ENCODE results near the gene JPH4.

JPH4 gene

DNA sequence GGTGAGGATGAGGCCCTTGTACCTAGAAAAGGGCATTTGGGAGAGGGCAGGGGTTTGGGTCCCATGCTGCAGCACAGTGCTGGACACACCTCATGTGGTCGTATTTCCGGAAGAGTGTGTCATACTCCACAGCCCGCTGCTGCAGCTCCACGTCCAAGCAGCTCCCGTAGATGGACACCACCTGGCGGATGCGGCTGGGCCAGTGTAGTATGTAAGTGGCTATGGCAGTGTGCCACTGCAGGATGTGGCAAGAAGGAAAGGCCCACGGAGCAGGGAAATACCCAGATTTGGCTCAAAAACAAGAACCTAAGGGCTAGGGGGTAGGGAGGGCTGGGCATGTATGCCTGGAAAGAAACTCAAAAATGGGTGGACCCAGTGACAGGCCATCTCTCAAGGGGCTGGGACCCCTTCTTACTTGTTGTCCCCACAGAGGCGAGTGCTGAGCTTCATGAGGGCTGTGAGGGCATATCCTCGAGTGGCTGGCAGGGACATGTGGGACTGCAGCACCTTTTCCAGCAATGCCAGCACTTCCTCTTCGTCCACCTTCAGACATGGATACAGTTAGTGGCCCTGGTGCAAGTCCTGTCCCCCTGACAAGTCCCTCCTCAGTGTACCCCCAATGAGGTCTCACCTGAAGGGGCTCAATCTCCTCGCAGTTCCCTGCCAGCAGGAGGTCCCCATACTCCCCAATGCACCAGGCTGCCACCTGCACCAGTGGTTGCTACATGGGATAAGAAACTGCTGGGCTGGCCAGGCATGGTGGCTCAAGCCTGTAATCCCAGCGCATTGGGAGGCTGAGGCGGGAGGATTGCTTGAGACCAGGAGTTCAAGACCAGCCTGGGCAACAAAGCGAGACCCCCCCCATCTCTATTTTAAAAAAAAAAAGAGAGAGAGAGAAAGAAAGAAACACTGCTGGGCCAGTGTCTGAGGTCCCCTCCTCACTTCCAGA is 16.4 kb downstream of the JPH4 start:
- no peak for DNase-seq

DNA sequence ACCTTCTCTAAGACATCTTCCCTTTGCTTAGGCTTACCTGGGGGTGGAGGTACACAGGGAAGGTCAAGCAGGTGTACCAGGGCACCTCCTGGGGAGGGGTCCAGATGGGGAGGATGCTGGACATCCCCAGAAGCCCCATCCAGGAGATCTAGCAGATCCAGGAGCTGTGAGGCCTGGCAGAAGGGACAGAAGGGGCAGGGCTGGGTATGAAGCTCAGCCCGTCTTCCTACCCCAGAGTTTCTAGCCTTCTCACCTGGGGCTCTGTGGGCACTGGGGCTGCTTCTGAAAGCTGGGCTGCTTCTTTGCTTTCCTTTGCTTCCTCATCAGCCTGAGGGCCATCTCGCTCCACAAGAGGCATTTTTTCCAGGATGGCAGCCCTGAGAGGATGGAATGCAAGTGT is 17.3 kb downstream of the JPH4 start:
- DNase-seq, result no peak

DNA sequence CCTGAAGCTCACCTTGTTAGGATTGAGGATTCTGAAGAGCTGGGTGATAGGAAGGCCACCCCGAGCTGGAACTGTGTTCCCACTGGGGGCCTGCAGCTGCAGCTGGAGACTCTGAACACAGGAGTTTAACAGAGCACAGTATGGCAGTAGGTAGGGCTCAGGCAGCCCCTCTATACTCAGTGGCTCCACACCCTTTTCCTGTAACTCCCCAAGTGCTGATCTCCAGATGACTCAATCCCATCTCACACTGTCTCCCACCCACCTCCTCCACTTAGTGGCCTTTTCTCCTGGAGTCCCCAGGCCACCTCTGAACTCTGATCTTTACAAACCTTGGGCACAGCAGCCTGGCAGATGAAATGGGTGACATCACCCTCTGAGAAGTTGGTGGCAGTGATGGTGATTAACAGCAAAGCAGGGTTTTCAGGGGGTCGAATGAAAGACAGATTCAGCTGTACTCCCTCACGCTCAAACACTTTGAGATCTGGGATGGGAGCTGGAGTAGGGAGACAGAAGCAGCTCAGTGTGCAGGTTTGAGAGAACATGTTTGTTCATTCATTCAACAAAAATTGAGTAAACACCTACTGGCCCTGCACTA is 18.6 kb downstream of the JPH4 start:
- DNase-seq, result no peak

DNA sequence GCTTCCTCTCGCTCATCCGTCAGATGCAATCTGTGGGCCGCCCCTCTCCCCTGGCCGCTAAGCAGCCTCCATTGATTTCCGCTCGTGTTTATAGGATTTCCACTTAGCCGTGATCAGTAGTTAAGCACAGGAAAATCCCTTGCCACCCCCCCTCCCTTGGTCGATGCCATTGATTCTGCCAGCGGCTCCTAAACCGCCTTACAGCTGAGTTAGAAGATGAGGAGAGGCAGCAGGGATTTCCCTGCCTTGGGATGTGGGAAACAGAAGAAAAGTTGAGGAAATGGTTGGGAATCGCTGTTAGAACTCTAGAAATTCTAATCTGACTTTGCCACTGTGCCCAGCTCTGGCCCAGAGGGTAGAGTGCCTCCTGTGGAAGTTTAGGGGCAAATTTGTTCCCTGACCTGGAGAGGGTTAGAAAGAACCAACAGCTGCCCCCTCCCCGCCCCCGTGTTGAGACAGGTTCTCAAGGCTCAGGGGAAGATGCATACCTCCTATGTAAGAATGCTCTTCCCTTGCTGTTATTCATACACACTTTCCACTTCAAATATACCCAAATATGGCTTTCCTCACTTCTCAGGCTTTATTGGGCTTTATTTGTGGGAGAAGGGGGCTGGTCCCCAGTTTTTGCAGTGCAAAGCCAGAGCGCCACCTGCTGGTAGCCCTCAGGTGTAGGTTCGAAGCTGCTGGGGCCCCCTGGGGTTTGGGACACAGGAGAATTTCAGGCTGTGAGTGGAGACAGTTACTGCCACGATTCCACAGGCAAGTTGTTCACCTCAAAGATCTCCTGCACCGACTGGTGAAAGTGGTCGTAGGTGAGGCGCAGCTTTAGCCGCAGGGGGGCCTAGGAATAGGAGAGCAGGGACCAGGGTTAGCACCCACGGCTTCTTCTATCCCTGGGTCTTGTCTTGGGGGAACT is 19.3 kb downstream of the JPH4 start:
- peak; percentile 75 for DNase-seq

DNA sequence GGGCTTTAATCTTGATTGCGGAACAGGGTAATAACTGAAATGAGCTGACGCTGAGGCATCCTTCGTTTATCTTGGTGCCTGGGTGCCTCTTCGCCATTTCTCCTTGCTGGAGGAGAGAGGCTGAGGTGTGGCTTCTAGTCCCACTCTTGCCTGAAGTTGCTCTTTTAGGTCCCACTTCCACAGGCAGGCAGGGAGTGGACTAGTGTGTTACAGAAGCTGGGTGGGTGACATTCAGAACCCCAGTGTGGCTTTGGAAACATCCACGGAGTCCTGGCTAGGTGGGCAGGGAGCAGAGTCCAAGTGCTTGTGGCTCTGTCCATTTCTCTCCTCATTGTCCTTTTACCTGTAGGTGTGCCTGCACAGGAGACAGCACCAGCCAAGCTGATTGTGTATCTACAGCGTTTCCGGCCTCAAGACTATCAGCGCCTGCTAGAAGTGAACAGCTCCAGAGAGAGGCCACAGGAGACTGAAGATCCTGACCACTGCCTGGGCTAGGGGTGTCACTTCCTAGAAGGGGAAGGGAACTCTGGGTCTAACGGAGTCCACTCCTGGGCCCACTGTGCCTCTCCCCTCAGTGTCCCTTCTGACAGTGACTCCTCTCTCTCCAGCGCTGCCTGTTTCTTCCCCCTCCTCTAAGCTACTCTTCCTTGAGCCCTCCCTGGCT is 20.1 kb downstream of the JPH4 start:
- DNase-seq, result no peak

DNA sequence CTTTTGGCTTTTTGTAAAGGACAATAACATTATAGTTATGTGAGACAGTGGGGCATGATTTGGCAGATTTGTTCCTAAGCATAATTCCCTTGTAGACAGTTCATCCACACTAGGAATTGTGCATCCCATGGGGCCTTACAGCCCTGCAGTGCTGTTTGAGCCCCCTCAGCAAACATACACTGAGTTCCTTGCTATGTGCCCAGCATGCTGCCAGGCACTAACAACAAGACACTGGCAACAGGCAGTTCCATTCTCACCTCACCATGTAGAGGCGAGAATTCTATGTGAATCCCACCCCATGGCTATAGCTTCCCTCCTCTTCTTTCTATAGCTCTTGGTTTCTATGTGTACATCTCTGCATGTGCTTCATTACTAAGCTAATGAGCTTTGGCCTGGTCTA is 20.6 kb downstream of the JPH4 start:
- DNase-seq, result no peak

DNA sequence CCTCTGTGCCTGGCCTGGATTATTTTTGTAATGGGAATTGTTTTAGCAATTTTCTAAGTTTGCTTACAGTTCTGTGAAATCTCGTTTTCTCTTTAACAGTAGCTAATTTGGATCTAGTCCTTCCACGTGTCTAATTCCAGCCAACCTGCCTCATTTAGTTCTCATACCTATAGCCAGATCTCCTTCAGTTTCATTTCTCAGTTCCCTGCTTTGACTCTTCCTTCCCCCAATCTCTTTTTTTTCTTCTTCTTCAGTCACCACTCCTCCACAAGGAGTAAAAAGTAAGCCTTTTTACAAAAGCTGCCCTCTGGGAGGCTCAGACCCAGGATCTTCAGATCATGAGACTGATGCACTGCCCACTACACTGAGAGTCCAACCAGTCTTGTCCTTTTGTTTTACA is 21.1 kb downstream of the JPH4 start:
- DNase-seq, result no peak

DNA sequence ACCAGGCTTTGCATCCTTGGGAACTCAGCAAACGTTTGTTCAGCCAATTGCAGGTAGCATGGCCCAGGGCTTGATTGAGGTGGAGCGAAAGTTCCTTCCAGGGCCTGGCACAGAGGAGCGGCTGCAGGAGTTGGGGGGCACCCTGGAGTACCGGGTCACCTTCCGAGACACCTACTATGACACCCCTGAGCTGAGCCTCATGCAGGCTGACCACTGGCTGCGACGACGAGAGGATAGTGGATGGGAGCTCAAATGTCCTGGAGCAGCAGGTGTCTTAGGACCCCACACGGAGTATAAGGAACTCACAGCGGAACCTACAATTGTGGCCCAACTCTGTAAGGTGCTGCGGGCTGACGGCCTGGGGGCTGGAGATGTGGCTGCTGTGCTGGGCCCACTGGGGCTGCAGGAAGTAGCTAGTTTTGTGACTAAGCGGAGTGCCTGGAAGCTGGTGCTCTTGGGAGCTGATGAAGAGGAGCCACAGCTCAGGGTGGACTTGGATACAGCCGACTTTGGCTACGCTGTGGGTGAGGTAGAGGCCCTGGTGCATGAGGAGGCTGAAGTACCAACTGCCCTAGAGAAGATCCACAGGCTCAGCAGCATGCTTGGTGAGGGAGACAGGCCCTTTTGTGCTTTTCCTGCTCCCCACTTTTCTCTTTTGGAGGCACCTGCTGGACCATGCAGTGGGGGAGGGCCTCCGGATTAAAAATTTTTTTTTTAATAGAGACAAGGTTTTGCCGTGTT is 21.7 kb downstream of the JPH4 start:
- no peak for DNase-seq

DNA sequence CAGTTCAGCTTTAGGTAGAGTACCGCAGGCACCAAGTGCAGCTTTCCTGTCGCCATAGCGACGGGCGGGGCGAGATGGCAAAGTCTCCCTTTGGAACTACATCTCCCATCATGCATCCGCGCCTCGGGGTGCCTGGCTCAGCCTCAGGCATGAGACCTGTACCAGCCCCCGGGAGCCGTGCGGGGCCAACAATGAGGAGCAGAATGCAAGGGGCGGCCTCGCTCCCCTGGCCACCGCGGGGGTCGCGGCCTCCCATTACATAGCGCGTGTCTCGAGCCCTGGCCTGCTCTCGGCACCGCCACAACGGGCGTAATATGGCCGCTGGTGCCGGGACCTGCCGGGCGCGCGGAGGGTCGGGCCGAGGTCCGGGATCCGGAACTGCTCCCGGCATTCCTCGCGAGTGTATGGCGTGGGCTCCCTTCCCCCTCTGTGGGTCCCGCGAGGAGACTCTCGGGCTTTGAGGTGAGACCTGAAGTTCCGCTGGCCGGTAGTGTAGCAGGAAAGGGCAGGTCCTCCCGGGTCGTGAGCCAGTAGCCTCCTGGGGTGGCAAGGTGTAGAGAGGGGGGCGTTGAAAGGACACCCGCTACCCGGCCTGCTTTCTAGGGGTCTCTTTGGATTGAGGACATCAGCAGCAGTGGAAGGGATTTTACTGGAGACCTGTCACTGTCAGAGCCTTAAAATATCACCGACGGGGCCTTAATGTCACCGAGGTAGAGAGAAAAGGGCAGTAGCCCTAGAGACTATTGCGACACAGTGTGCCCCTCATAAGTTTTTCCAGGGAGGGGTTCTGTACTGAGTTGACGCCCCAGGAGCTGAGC is 22.5 kb downstream of the JPH4 start, which contains the start of gene THTPA:
Gene THTPA (plus strand): TSS at position 390 of the 818 bp plus-strand sequence. CDS start 487 bp downstream, outside the sequence.
- DNase-seq, result peak; percentile 94

DNA sequence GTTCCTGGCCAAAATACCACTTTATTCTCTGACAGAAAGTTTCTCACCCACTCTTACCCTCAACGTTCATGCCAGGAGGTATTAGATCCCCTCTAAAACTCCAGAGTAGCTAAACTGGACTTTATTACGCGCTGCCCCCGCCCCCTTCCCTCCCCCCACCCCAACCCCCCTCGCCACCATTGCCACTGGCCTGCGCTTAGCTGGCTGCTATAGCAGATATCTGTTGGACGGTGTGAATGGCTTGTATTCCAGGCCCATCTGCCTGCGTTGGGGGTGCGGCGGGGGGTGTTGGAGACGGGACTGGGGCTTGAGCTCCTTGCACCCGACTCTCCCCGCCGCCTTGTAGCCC is 23.1 kb downstream of the JPH4 start:
- DNase-seq, result no peak

DNA sequence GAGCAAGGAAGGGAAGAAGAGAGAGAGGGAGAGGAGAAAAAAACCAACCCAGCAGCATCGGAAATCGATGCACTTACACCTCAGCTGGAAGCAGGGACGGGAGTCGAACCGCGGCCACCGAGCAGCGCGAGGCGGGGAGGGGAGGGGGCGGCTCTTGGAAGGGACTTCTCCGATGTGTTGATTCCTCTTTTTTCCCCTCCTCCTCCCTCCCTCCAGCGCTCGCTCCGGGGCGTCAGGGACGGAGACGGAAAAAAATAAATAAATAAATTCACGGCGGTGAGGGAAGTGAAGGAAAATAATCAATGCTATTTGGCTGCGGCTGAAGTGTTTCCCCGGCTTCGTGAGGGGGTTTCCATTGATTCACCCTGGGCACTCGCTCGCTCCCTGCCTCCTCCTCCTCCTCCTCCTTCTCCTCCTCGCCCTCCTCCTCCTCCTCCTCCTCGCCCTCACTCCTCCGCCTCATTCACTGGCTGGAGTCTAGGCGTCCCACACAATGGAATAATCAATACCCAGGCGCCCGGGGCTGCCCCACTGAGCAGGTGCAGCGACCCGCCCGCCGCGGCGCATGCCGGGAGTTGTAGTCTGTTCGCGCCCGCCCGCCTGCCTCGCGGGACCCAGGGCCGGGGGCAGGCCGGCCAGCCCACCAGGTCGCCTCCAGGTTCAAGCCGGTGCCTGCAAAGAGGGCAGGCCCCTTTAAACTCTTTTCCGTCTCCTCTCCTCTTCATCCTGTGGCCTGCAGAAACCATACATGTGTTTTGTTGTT is 27.1 kb downstream of the JPH4 start, which contains the start of gene ZFHX2:
Gene ZFHX2 (minus strand): TSS at position 500 of the 763 bp plus-strand sequence. CDS start 16,440 bp downstream, outside the sequence.
- DNase-seq, result peak; percentile 84

DNA sequence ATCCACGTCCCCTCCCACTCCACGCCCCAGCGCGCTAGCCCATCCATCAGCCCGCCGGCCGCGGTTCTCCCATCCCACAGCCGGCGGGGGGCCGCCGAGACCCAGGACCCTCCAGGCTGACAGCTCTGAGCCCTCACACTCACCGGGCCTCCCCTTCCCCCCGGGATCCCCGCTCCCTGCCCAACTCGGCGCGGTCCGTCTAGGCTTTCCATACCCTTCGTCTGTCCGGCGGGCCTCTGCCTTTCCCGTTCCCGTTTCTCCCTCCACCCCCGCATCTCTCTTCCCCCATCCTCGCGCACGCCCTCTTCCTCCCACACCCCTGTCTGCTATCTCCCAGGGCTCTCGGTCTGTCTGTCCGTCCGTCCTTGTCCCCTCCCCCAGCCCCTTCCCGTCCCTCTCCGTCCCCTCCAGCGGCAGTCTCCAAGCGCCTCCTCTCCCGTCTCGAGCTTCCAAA is 27.8 kb downstream of the JPH4 start:
- DNase-seq, result no peak

DNA sequence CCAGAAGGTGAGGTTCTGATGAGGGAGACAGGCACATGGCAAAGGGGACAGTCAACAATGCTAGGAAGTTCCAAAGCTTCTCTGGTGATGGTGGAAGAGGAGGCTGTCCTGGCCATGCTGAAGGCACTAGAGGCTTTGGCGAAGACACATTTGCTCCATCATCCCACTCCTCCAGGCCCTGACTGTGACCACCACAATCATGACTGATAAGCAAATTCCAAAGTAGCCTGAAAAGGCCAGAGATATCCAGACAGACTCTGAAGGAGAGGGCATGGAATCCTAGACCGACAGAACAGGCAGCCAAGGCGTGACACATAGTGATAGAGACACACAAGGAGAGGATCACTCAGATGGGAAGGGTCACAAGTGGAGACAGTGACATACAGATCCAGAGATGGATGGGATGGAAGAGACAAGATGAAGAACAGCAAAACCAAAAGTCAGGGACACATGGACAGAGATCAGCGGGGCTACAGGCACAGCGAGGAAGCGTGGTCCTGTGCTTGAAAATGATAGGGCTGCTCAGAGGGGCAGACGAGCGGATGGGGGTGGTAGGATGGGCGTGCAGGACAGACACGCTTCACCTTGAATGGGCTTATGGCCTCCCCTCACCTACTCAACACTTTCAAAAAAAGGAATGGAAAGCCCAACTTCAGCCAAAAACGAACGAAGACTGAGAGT is 28.3 kb downstream of the JPH4 start:
- no peak for DNase-seq

DNA sequence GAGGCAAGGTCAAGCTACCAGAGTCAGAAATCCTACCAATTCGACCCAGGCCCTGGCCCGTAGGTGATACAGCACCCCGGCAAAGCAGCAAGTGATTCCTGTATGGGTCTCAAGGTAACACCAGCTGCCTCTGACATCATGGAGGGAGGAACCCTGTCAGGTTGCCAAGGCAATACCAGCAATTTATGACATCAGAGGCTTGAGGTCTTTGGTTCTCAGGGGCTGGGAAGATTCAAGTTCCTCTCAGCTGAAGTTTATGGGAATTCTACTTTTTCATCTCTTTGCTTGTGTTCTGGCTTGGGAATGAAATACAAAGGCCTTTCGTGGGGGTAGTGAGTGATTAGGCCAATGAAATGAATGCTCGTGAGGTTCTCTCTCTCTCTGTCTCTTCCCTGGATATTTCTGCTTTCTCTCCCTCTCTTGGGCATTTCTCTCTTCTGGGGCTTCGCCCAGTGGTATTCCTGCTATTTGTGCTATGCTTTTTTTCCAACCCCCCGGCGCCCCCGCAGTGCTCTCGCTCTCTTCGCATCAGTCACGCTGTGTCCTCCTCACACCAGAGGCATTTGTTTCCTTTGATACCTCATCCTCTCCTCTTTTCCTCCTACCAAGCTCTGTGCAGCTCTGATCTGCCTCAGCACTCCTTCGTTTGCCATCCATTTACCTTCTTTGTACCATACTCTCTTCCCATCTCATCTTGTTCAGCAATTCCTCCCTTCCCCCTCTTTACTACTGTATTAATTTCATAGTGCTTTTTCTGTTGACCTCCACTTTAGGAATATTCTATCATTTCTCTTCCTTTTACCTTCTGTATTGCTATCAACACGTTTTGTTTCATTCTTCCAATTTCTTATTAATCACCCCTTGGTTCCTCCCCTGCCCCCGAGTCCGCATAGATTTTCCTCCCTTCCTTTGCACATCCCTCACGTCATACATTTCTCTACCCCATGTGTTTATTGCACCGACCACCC is 30.0 kb downstream of the JPH4 start:
- no peak for DNase-seq

DNA sequence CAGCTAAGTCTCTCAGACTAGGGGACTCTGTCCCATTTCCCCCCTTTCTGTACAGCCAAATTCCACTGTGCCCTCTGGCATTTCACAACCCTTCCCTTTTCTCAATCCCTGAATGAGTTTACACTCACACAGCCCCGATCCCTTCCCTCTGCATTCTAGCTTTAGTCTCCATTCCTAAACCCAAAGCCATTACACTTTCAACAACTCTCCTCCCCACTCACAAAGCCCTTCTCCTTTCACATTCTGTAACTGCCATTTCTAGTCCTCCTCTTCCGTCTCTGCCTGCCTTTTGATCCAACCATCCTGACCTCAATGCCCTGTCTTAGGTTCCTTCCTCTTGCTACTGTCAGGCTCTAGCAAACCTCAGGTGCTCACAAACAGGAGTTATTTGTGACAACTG is 30.7 kb downstream of the JPH4 start:
- no peak for DNase-seq

DNA sequence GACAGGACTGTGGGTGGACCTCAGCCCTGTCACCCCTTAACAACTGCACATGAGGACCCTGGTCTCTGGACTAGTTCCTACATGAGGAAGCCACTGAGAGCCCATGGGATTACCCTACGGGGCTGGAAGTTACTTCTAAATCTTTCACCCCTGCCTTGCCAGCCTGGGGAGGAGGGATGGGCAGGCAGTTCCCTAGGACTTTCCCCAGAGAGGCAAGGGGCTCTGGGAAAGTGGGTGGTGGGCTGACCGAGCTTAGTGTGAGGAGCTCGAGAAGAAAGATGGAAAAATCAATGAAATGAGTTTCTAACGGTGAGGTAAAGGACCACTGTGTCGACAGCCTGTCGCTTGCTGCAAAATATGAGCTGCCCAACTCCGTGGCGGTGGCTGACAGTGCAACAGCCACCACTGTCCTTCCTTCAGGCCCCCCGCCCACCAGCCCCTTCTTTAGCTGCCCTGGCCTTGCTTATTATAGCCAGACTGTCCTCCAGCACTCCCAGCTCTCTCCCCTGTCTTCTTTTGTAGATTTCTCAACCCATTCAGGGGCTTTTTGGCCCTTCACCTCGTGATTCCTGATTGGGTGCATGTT is 32.0 kb downstream of the JPH4 start:
- no peak for DNase-seq

DNA sequence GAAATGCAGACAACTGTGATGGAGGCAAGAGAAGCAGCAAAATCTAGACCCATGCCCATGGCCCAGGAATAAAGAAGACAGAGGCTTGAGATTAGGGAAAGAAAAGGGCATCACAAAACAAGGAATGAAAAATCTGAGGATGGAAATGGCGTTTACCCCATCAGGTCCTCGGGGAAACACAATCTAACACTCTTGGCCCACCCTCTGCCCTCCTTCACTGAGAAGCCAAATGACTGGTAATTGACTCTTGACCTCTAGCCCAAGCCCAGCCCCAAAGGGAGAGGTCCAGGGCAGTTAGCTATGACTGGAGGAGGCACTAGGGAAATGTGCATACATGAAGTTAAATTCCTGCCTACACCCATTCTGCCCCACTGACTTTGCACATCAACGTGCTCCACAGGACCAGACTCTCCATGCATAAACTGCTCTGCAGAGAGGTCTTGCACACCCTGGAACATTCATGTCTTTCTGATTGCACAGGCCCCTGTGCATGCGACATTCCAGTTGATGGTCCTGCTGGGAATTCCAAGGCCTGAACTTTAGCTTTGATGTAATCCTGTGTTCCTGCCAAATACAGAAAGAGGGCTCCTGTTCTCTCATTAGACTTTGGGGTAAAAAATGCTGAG is 32.7 kb downstream of the JPH4 start:
- no peak for DNase-seq

All from stimulated activated CD4-positive, alpha-beta T cell treated with anti-CD3 and anti-CD28 coated beads, Interleukin-4, amount 100 ng/mL, for 24 hours (primary cell).